GM19099 (cell line): ENCODE measurements around the gene BRSK1.

ENCODE experiments used
- POLR2A ChIP-seq: IDR thresholded peaks from 3 replicates; pipeline ENCODE4 v1.6.1; 2011; ENCODE audit warnings: low read depth; ENCODE audit not compliant: insufficient read length; ENCODE audit errors: extremely low read depth

The BRSK1 gene

DNA sequence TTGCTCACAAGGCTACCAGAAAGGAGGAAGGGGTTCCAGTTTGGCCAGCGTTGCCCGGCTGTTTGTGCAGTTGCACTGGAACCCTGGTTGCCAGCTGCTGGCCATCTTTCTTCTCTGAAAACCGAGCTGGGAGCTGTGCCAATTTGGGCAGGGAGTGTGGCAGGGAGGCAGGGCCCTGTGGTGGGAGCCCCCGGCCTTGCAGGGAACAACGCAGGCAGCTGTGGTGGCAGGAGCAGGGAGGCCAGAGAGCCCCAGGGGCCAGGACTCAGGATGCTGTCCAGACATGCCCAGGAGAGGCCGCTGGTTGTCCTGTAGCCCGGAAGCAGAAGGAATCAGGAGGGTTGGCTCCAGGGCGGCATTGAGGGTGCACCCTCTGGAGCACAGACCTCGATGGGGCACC, 60.6 kb downstream of the BRSK1 start:
- TF ChIP-seq POLR2A, result no peak

DNA sequence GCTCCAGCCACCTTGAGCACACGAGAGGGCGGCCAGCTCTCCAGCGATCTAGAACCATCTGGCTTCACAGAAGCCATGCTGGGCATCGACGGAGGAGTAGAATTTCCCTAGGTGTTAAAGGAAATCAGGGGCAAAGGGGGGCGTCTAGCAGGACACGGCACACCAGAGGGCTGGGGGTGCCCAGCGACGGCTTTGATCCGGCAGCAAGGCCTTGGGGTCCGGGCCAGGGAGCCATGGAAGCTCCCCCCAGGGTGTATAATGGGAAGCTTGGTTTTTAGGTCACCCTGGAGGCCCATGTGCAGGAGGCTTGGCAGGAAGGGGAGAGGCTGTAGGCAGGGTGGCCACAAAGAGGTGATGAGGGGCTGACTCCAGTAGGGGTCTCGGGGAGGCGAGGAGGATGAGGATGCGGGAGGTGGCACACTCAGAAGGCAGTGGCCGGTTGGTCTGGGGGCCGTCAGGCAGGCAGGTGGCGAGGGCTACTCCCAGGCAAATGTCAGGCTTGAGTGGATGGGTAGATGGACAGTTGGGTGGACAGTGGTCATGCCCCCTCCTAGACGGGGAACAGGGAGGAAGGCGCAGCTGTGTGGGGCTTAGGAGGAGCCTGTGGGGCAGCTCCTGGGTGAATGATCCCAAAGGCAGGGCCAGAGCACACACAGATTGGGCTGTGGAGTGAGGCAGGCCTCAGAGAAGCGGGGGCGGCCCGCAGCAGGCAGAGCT, 61.5 kb downstream of the BRSK1 start:
- no peak for TF ChIP-seq POLR2A

DNA sequence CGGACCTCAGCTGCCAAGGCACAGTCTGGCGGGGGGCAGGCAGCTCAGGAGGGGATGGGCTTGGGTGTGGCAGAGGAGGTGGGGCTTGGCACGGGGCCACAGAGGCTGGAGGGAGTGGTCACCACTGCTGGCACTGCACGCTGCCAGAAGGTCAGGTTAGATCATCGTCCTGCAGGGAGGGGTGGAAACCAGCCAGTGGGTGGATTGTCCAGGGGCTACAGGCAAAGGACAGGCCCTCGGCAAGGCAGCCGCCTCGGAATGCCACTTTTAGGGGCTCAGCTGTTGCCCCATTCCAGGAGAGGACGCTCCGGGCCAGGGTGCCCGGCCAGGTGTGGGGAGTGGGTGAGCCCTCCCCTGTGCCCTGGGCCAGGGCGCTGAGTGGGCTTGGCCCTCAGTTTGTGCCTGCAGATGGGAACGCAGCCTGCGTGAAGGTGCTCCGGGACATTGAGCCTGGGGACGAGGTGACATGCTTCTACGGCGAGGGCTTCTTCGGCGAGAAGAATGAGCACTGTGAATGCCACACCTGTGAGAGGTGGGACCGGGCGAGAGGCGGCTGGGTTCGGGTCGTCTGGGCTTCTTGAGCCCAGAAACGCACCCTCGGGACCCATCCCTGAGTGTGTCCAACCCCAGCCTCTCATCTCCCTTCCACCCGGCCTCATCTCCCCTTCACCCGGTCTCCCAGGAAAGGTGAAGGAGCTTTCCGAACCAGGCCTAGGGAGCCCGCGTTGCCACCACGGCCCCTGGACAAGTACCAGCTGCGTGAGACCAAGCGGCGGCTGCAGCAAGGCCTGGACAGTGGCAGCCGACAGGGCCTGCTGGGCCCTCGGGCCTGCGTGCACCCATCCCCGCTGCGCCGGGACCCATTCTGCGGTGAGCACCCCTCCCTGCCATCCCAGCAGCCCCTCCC, 62.3 kb downstream of the BRSK1 start:
- no peak for TF ChIP-seq POLR2A

DNA sequence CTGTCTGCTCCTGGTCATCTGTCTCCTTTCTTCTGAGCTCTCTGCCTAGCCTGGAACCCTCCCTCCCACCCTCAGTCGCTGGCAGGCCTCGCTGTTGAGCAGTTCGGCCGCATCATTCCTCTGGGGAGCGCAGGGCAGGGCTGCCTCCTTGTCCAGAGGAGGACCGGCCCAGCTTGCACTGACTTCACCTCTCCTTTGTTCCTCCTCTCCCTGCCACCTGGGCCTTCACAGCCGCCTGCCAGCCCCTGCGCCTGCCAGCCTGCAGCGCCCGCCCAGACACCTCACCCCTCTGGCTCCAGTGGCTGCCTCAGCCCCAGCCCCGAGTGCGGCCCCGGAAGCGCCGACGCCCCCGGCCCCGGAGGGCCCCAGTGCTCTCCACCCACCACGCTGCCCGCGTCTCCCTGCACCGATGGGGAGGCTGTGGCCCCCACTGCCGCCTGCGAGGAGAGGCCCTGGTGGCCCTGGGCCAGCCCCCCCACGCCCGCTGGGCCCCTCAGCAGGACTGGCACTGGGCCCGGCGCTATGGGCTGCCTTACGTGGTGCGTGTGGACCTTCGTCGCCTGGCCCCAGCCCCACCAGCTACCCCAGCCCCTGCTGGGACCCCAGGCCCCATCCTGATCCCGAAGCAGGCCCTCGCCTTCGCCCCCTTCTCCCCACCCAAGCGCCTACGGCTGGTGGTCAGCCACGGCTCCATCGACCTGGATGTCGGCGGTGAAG, 63.1 kb downstream of the BRSK1 start:
- TF ChIP-seq POLR2A, result no peak

DNA sequence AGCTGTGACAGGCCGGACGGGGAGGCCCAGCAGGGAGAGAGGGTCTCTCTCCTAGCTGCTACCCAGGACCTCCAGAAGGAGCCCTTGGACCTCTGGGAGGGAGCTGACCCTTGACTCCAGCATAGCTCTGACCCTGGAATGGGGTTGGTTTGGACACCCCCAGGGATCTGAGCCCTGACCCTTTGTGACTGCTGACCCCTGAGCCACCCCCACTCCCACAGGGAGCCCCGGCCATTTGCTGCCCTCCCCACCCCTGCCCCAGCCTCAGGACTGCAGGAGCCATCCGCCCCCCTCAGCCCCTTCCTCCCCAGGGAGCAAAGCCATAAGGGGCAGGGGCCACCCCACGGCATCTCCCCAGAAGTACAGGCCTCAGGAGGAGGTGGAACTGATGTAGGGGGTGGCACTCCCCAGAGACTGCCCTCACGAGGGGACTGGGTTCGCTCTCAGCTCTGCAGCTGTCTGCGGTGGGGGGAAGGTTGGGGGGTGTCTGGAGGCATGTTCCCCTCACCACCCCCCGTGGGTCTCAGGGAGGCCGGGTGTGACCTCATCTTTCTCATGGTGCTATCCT, 63.7 kb downstream of the BRSK1 start:
- no peak for TF ChIP-seq POLR2A

DNA sequence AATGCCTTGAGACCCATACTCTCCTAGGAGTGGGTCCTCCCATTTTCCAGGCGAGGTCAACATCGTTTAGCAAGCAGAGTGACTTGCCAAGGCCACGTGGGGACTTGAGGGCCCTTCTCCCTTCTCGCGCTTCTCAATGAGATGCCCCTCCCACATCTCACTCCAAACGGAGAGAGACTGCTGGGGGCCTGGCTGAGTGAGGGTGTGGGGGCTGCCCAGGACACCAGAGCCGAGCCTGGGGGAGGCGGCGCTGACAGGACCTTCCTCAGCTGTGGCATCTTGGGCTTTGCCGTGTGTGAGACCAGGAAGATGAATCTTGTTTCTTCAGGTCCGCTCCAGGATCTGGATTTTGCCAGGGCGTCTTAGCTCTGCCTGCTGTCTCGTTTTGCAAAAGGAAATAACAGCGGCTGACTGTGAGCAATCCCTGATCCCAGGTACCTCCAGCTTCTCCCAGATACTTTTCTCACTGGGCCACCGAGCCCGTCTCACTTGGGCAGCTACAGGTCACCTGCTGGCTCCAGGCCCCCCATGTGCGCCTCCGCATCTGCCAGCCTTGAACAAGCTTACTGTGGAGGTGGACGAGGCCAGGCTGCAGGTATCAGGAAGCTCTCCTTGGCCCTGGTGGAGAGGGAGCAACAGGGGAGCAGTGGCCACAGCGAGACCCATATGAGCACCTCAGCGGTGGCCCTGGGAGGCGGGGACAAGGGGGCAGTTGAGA, 64.7 kb downstream of the BRSK1 start:
- TF ChIP-seq POLR2A, result no peak

DNA sequence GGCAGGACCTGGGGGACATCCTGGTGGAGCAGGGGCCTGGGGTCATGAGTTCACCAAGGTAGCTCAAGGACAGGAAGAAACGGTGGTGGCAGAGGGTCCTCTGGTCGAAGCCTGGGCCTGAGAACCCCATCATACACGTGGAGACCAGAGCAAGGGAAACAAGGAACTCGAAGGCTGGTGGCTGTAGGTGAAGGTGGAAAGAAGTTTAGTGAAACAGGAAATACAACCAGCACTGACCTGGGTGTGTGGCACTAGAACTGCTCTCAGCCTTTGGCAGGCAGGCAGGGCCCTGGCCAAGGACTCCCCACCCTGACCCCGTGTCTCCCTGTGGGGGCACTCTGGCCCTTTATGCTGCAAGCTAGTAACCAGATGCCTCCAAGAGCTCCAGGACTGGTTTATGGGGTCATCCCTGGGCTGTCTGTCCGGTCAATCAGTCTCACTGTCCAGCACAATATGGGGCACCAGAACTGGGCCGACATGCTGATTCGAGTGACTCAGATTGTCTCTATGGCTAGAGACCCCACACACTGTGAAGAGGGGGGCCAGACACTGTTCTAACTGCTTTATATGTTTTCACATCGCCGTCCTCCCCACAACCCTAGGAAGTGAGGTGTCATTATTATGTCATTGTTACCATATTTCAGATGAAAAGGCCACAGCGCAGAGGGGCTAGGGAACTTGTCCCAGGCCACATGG, 67.0 kb downstream of the BRSK1 start:
- TF ChIP-seq POLR2A, result no peak

DNA sequence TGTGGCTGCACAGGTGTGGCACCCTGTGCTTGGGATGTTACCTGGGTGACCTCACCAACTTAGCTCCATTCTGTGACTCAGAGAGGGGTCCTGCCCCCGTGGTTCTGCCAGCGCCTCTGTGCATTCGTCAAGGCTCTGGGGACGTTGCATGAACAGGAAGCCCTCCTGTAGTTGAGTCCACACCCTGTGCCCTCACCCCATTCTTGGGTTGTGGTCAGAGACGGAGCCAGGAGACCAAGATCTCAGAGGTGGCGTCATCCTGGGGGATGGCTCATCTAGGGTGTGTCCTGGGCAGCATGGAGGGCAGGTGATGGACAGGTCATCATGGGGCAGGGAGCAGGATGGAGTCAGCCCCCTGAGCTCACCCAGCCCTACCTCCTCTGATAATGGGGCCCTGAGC, 68.2 kb downstream of the BRSK1 start:
- TF ChIP-seq POLR2A, result no peak

DNA sequence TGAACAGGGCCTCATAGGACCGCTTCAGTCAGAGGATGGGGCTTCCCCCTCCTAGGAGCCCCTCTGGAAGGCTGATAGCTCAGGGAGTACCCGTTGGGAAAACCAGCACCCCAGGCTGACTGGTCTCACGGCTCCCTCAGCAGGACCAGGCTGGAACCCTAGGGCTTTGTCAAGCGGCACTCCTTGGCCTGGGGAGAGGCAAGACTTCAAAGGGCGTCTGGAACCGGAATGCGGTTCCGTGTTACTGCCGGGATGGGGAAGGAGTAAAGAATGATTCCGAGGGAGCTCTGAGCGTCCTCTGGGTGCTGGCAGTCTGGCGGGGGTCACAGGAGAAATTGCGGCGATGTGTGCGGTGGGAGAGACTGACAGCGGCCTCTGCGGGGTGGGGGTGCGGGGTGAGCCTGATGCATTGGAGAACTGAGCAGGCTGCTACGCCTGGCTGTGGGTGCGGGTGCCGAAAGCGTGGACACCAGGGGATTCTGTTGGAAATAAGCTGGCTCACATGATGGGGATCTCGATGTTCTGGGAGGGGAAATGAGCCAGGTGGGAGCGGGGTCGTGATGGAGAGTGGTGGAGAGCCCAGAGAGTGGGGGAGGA, 68.8 kb downstream of the BRSK1 start:
- no peak for TF ChIP-seq POLR2A

DNA sequence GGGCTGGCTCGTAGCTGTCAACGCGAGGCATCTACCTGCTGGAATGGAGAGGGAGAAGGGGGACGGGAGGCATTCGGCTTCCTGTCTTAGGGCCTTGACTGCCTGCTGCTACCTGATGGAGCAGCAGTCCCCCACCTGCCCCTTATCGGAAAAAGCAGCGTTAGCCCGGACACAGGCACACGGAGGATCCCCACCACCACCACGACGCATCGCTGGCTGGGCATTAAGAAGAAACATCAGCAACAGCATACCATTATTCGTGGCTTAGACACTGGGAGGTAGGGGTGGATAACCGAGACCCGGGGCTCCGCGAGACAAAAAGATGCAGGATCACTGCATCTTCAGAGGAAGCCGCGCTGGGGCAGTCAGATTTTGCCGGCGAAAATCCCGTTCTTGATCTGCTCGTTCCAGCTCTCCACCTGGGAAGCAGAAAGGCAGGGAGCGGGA, 69.6 kb downstream of the BRSK1 start:
- TF ChIP-seq POLR2A, result no peak

DNA sequence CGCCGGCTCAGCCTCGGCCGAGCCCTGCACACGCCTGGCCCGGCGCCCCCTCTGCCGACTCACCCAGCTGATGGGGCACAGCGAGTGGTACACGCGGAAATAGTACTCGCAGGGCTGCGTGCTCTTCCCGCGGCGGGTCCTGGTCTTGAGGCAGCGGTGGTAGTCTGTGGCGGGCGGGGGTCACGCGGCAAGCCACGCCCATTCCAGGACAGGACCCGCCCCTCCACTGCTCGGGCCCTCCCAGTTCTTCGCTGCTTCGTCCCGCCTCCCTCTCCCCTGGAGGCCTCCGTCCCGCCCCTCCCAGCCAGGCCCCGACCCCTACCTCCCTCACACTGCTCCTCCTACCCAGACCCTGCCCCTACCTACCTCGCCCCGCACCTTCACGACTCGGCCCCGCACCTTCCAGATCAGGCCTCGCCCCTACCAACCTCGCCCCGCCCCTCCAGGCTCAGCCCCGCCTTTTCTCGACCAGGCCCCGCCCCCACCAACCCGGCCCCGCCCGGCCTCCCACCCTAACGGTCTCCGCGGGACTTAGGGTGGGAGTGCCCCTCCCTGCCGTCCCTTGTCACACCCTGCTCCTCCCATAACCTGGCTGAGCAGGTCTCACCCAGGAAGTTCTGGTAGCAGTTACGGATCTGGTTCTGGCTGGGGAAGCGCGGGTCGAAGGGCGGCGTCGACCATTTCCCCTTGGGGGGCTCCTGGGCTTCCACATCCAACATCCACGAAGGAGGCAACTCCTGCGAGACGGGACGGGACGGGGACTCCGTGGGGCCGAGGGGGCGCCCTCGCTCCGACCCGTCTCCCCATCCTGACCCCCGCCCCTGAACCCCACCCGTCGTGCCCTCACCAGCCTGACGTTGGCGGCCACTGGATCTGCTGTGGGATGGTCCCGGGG, 70.3 kb downstream of the BRSK1 start:
- no peak for TF ChIP-seq POLR2A

DNA sequence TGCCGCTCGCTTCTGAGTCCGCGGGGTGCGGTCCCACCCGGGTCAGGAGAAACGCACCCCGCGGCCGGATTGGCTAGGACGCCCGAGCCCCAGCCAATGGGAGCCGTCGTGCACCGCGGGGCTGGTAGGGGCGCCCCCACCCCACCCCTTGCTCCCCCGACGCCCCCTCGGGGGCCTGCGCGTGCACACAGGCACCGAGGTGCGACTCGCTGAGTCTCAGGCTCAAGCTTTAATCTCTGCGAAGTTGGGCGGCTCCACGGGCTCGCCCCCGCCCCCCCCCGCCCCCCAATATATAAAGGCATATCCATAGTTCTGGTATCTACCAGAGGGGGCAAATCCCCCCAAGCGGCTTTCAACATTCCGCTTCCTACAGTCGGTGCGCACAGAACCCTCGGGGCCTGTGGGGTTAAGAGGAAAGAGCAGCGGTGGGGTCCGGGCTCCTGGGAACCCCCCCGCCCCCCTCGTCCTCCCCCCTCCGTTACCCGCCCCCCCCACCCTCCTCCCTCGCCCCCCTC, 71.0 kb downstream of the BRSK1 start, which contains the start of gene COX6B2:
COX6B2 (minus strand) TSS at position 22 of the 515 bp plus-strand sequence. CDS start 198 bp downstream, outside the sequence.
- no peak for TF ChIP-seq POLR2A
